Lower lobe of right lung (tissue), 2 donors: ENCODE results near the gene PLAC1. TPM values are rescaled to one million over a fixed set of nuclear protein-coding genes. Genes with fewer than 3 reads are reported as not detected.

Experiments used
- ATAC-seq, 2 donors: fragments of 200-7000 bp; cut with Tn5 transposase; one replicate each; pipeline ENCODE4 v1.9.1; 2020 to 2022; ENCODE audit warnings: mild to moderate bottlenecking in 2 of 2, moderate library complexity in 2 of 2
- DNase-seq: peaks from one replicate; pipeline ENCODE4 v3.0.0-alpha.2; 2020
- H3K27ac ChIP-seq: fragments of 200-600 bp; one replicate; pipeline ENCODE4 v1.8.0; 2022
- H3K27me3 ChIP-seq: fragments of 200-600 bp; one replicate; pipeline ENCODE4 v1.8.0; 2022; ENCODE audit warnings: low read depth
- H3K36me3 ChIP-seq: fragments of 200-600 bp; one replicate; pipeline ENCODE4 v1.8.0; 2022; ENCODE audit warnings: mild to moderate bottlenecking
- H3K4me1 ChIP-seq: fragments of 200-600 bp; one replicate; pipeline ENCODE4 v1.8.0; 2022
- H3K4me3 ChIP-seq: fragments of 200-600 bp; one replicate; pipeline ENCODE4 v1.8.0; 2022; ENCODE audit warnings: mild to moderate bottlenecking
- H3K9me3 ChIP-seq: fragments of 200-600 bp; one replicate; pipeline ENCODE4 v1.8.0; 2022
- intact Hi-C: fragments of 100-400 bp; cut with DNase I; formaldehyde crosslinking; loops from one replicate; pipeline ENCODE4 v1.11.0; 2022
- total RNA-seq: library from RNA; stranded (reverse); fragmentation: NEBNext Ultra II Directional; extraction: Animal tissue kit (Norgen Biotek cat#: 25700); gene quantifications from one replicate; pipeline ENCODE4 v1.2.1, GENCODE V29; 2021
- TF ChIP-seq, protein P1 (sequence below): fragments of 200-600 bp; IDR thresholded peaks from one replicate; pipeline ENCODE4 v1.8.0; 2022; ENCODE audit warnings: antibody characterized with exemption, mild to moderate bottlenecking
- donor health status: DM: no; HTN: yes; CAD: no; lungs with severe emphysema.

Gene PLAC1
- total RNA-seq, 1 donor from 2014 or later = not detected

DNA sequence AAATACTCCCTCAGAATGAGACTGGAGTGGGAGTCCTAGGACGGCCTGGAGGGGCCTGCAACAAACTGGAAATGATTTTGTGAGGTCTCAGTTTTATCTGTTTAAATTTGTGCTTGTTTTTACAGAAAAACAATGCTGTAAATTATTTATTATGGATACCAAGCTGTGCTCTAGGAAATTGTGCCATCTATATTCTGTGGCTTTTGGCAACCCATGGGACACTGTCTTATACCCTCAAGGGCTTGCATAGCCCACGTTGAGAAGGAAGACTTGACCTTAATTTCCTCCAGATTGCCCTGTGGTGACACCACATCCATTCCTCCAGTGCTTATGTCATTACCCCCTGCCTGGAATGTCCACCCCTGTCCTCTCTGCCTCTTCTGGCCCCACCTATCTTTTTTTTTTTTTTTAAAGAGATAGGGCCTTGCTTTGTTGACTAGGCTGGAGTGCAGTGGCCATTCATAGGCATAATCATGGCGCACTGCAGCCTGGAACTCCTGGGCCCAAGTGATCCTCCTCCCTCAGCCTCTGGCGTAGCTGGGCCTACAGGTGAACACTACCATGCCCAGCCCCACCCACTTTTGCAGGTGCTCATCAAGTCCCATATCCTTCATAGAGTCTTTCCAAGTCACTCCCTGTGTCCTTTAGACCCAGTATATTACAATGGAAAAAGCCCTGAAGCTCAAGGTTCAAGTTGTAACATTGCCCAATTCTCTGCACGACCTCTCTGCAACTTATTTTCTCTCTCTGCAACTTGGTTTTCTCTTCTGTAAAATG is 120.9 kb downstream of the PLAC1 start:
- Histone ChIP-seq H3K9me3 (no peaks in the 10 kb centered on the region), H3K27ac (no peak overlapping the region), H3K4me1 (no peaks in the 10 kb centered on the region), H3K36me3 (no peaks in the 10 kb centered on the region), H3K27me3 (no peaks in the 10 kb centered on the region), H3K4me3 (no peak overlapping the region)
- TF ChIP-seq, protein P1, sequence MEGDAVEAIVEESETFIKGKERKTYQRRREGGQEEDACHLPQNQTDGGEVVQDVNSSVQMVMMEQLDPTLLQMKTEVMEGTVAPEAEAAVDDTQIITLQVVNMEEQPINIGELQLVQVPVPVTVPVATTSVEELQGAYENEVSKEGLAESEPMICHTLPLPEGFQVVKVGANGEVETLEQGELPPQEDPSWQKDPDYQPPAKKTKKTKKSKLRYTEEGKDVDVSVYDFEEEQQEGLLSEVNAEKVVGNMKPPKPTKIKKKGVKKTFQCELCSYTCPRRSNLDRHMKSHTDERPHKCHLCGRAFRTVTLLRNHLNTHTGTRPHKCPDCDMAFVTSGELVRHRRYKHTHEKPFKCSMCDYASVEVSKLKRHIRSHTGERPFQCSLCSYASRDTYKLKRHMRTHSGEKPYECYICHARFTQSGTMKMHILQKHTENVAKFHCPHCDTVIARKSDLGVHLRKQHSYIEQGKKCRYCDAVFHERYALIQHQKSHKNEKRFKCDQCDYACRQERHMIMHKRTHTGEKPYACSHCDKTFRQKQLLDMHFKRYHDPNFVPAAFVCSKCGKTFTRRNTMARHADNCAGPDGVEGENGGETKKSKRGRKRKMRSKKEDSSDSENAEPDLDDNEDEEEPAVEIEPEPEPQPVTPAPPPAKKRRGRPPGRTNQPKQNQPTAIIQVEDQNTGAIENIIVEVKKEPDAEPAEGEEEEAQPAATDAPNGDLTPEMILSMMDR = no peak
- no peak for DNase-seq
- ATAC-seq = peak in 1 of 2 donors; percentile 60
- intact Hi-C loops = no loop called here

DNA sequence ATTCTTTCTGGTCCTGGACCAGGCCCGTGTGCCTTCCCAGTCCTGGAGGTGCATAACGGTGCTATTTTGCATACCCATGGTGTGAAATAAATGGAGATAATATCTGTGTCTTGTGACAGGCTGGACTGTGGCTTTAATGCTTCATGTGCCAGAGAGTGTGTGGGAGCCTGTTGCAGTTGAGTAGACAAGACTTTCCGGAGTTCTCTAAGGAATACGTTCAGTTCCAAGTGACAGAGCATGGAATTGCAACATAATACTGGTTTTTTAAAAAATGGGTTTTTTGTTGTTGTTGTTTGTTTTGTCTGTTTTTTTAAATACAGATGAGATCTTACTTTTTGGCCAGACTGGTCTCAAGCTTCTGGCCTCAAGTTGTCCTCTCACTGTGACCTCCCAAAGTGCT is 124.3 kb downstream of the PLAC1 start:
- H3K9me3 ChIP-seq = no peaks in the 10 kb centered on the region
- TF ChIP-seq, protein P1 = no peak
- no peak overlapping the region for H3K4me3 ChIP-seq
- H3K36me3 ChIP-seq = no peaks in the 10 kb centered on the region
- ATAC-seq (no peak), DNase-seq (no peak)
- intact Hi-C loops = no loop called here
- H3K27me3 ChIP-seq = no peaks in the 10 kb centered on the region
- H3K4me1 ChIP-seq = no peaks in the 10 kb centered on the region
- no peak overlapping the region for H3K27ac ChIP-seq

DNA sequence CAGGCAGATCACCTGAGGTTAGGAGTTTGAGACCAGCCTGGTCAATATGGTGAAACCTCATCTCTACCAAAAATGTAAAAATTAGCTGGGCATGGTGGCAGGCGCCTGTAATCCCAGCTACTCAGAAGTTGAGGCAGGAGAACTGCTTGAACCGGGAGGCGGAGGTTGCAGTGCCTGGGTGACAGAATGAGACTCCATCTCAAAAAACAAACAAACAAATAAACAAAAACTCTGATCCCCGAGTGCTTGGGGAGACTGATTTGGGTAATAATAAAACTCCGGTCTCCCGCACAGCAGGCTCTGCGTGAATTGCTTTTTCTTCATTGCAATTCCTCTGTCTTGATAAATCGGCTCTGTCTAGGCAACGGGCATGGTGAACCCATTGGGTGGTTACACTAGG is 124.9 kb downstream of the PLAC1 start:
- ATAC-seq (no peak), DNase-seq (no peak)
- TF ChIP-seq, protein P1 = no peak
- Histone ChIP-seq H3K27me3 (no peaks in the 10 kb centered on the region), H3K4me3 (no peak overlapping the region), H3K36me3 (no peaks in the 10 kb centered on the region), H3K4me1 (no peaks in the 10 kb centered on the region), H3K9me3 (no peaks in the 10 kb centered on the region), H3K27ac (no peak overlapping the region)
- intact Hi-C loops = no loop called here

DNA sequence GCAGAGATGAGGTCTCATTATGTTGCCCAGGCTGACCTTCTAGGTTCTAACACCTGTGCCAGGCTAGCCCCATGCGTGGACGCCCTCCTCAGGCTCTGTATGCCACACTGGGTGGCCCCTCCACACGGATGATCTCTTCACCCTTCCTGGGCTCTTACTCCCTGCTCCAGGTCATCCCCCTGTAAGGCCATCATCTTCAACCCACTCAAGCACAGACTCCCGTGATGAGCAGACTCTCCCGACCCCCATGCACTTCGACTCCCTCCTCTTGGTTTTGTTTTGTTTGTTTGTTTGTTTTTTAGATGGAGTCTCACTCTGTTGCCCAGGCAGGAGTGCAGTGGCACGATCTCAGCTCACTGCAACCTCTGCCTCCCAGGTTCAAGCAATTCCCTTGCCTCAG is 127.4 kb downstream of the PLAC1 start:
- Histone ChIP-seq H3K36me3 (no peaks in the 10 kb centered on the region), H3K9me3 (no peaks in the 10 kb centered on the region), H3K27ac (no peak overlapping the region), H3K4me3 (no peak overlapping the region), H3K4me1 (no peaks in the 10 kb centered on the region), H3K27me3 (no peaks in the 10 kb centered on the region)
- TF ChIP-seq, protein P1 = no peak
- DNase-seq (no peak), ATAC-seq (no peak)
- intact Hi-C loops = no loop called here

DNA sequence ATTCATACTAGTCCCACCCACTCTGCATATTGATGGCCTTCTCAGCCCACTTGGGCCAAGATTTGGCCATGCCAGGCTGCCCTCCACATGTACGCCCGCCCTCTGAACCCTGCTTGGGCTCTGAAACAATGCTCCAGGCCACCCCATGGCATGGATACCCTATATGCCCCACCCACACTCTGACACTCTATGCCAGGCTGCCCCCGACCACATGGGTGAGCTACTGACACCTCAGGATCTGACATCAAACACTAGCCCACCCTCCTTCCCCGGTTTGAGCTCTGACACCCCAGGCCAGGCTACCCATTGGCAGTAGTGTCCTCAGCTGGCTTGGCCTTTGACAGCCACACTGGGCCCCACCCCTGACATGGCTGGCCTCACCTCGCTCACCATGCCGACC is 128.8 kb downstream of the PLAC1 start:
- Histone ChIP-seq H3K4me1 (no peaks in the 10 kb centered on the region), H3K27me3 (no peaks in the 10 kb centered on the region), H3K36me3 (no peaks in the 10 kb centered on the region), H3K27ac (no peak overlapping the region), H3K9me3 (no peaks in the 10 kb centered on the region), H3K4me3 (no peak overlapping the region)
- ATAC-seq (no peak), DNase-seq (no peak)
- TF ChIP-seq, protein P1 = no peak
- intact Hi-C loops = no loop called here
